ENCODE data around the gene CYLD. TPM values are rescaled to one million over a fixed set of nuclear protein-coding genes. Genes with fewer than 3 reads are reported as not detected.

CYLD gene
- total and polyA plus RNA-seq, 11 donors, result 7.5 to 68.8 (median 38.8) TPM

GRCh38 chr16:50761267-50761666 lies 19.4 kb downstream of the CYLD start:
- 61 to 73% (median 70%) methylated on average over 1 of the region's 1 CpG for WGBS, 4 donors
- ATAC-seq (no peak), DNase-seq (no peak)
- Histone ChIP-seq H3K27ac (no peak overlapping the region), H3K9me3 (peaks cover 0 to 11% (median 2%) of the 10 kb centered on the region in 12 donors), H3K4me3 (no peak overlapping the region), H3K4me1 (peaks cover 0 to 50% (median 10%) of the 10 kb centered on the region in 12 donors), H3K27me3 (no peaks in the 10 kb centered on the region), H3K36me3 (peaks cover 0 to 83% (median 30%) of the 10 kb centered on the region in 9 donors)
- intact Hi-C loops (cut with DNase I), result no loop called here
- TF ChIP-seq, protein P1, sequence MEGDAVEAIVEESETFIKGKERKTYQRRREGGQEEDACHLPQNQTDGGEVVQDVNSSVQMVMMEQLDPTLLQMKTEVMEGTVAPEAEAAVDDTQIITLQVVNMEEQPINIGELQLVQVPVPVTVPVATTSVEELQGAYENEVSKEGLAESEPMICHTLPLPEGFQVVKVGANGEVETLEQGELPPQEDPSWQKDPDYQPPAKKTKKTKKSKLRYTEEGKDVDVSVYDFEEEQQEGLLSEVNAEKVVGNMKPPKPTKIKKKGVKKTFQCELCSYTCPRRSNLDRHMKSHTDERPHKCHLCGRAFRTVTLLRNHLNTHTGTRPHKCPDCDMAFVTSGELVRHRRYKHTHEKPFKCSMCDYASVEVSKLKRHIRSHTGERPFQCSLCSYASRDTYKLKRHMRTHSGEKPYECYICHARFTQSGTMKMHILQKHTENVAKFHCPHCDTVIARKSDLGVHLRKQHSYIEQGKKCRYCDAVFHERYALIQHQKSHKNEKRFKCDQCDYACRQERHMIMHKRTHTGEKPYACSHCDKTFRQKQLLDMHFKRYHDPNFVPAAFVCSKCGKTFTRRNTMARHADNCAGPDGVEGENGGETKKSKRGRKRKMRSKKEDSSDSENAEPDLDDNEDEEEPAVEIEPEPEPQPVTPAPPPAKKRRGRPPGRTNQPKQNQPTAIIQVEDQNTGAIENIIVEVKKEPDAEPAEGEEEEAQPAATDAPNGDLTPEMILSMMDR (IDR thresholded peaks at IDR 0.05), result no peak
- TF ChIP-seq POLR2A (IDR thresholded peaks at IDR 0.05), result no peak

DNA sequence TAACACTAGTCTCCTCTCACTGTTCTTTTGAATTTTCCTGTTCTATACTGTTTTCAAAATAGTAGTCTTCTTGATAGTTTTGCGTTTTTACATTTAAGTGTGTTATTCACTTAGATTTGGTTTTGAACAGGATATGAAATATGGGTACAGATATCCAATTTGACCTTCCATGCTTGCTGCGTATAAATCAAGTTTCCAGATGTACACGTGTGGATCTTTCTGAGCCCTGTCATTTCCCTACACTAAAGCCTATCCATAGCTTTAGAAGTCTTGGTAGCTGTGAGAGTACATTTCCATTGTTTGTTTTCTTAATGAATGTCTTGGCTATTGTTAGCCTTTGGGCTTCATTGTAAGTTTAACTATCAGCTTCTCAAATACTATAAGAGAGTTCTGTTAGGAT lies 20.4 kb downstream of the CYLD start:
- ATAC-seq (peak in 1 of 4 donors; percentile 22), DNase-seq (no peak)
- Histone ChIP-seq H3K27ac (no peak overlapping the region), H3K4me1 (peaks cover 0 to 45% (median 8%) of the 10 kb centered on the region in 12 donors), H3K4me3 (no peak overlapping the region), H3K27me3 (no peaks in the 10 kb centered on the region), H3K36me3 (peaks cover 0 to 81% (median 24%) of the 10 kb centered on the region in 9 donors), H3K9me3 (peaks cover 0 to 15% (median 5%) of the 10 kb centered on the region in 12 donors)
- TF ChIP-seq, protein P1 (IDR thresholded peaks at IDR 0.05), result no peak
- no peak for TF ChIP-seq POLR2A (IDR thresholded peaks at IDR 0.05)
- 60 to 71% (median 66%) methylated on average over 3 of the region's 3 CpGs for WGBS, 4 donors
- intact Hi-C loops (cut with DNase I), result no loop called here

DNA sequence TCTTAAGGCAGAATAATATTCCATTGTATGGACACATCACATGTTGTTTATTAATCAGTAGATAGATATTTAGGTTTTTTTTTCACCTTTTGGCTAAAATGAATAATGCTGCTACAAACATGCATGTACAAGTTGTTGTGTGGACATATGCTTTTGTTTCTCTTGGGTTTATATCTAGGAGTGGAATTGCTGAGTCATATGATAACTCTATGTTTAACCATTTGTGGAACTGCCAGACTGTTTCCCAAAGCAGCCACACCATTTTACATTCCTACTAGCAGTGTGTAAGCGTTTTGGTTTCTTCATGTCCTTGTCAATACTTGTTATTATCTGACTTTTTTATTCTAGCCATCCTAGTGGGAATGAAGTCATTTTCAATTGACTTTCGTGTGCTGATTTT lies 21.3 kb downstream of the CYLD start:
- ATAC-seq, result no peak
- Histone ChIP-seq H3K4me1 (peaks cover 0 to 44% (median 8%) of the 10 kb centered on the region in 12 donors), H3K36me3 (peaks cover 0 to 81% (median 20%) of the 10 kb centered on the region in 9 donors), H3K27ac (no peak overlapping the region), H3K9me3 (peaks cover 0 to 15% (median 5%) of the 10 kb centered on the region in 12 donors), H3K4me3 (no peak overlapping the region), H3K27me3 (no peaks in the 10 kb centered on the region)
- intact Hi-C loops (cut with DNase I), result no loop called here
- DNase-seq, result no peak
- WGBS, 4 donors, result 90 to 93% (median 92%) methylated on average over 2 of the region's 2 CpGs
- no peak for TF ChIP-seq POLR2A (IDR thresholded peaks at IDR 0.05)
- TF ChIP-seq, protein P1 (IDR thresholded peaks at IDR 0.05), result no peak

DNA sequence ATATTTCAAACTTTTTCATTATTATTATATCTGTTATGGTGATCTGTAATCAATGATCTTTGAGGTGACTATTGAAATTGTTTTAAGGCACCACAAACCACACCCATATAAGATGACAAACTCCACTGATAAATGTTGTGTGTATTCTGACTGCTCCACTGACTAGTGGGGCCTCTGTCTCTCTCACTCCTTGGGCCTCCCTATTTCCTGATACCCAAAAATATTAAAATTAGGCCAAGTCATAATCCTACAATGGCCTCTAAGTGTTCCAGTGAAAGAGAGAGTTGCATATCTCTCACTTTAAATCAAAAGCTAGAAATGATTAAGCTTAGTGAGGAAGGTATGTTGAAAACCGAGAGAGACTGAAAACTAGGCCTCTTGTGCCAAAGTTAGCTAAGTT lies 23.4 kb downstream of the CYLD start:
- ATAC-seq (no peak), DNase-seq (no peak)
- Histone ChIP-seq H3K27me3 (no peaks in the 10 kb centered on the region), H3K27ac (no peak overlapping the region), H3K4me1 (peaks cover 0 to 44% (median 8%) of the 10 kb centered on the region in 12 donors), H3K4me3 (no peak overlapping the region), H3K9me3 (peaks cover 0 to 22% (median 5%) of the 10 kb centered on the region in 12 donors), H3K36me3 (peaks cover 0 to 69% (median 11%) of the 10 kb centered on the region in 9 donors)
- intact Hi-C loops (cut with DNase I), result no loop called here
- WGBS, 4 donors, result 87 to 98% (median 93%) methylated on average over 1 of the region's 1 CpG
- TF ChIP-seq POLR2A (IDR thresholded peaks at IDR 0.05), result no peak
- TF ChIP-seq, protein P1 (IDR thresholded peaks at IDR 0.05), result no peak

All from heart left ventricle (tissue), 16 donors.